GM12875 (cell line): ENCODE measurements around the gene RBPJ.

Experiments
- H3K4me3 ChIP-seq: one replicate; pipeline ENCODE4 v1.5.1; 2011; ENCODE audit warnings: low read depth, low read length, control low read depth
- CTCF ChIP-seq: IDR thresholded peaks from 2 replicates; pipeline ENCODE4 v1.5.1; 2011; ENCODE audit warnings: low read depth, mild to moderate bottlenecking, control low read depth, inconsistent platforms, low read length, moderate library complexity, borderline replicate concordance; ENCODE audit not compliant: insufficient read depth

The RBPJ gene

GRCh38 chr4:26441771-26442170 lies 121.0 kb downstream of the RBPJ start:
- no peak for TF ChIP-seq CTCF
- no peak overlapping the region for H3K4me3 ChIP-seq

GRCh38 chr4:26447378-26447777 lies 126.6 kb downstream of the RBPJ start:
- no peak for TF ChIP-seq CTCF
- H3K4me3 ChIP-seq: no peak overlapping the region

- no peak for TF ChIP-seq CTCF
- H3K4me3 ChIP-seq: no peak overlapping the region
Measured at GRCh38 chr4:26450418-26450817, 129.6 kb downstream of the RBPJ start.

GRCh38 chr4:26451597-26451996 lies 130.8 kb downstream of the RBPJ start:
- no peak overlapping the region for H3K4me3 ChIP-seq
- TF ChIP-seq CTCF: no peak

- TF ChIP-seq CTCF: no peak
- H3K4me3 ChIP-seq: no peak overlapping the region
Measured at GRCh38 chr4:26452565-26453531, 132.0 kb downstream of the RBPJ start.

- TF ChIP-seq CTCF: no peak
- no peak overlapping the region for H3K4me3 ChIP-seq
Measured at GRCh38 chr4:26454961-26455360, 134.1 kb downstream of the RBPJ start.

- TF ChIP-seq CTCF: no peak
- no peak overlapping the region for H3K4me3 ChIP-seq
Measured at GRCh38 chr4:26455571-26455970, 134.8 kb downstream of the RBPJ start.
